Immature natural killer cell (primary cell): ENCODE data around the gene CADM4. TPM values are rescaled to one million over a fixed set of nuclear protein-coding genes. Genes with fewer than 3 reads are reported as not detected.
A peak's percentile ranks its signal among the peaks of the same experiment; 100 is the strongest.

Experiments used
- DNase-seq, 3 donors: peaks; one replicate each; pipeline ENCODE4 v3.0.0; 2022; ENCODE audit warnings: mixed read lengths in 1 of 3
- H3K27ac Mint-ChIP-seq, 6 donors: one replicate each; pipeline ENCODE4 v1.8.0; 2020; ENCODE audit warnings: mixed read lengths in 6 of 6, mild to moderate bottlenecking in 5 of 6, inconsistent platforms in 4 of 6, moderate library complexity in 3 of 6
- H3K27me3 Mint-ChIP-seq, 3 donors: one replicate each; pipeline ENCODE4 v1.8.0; 2020 to 2021; ENCODE audit warnings: low read depth in 3 of 3, mild to moderate bottlenecking in 3 of 3, mixed read lengths in 3 of 3, moderate library complexity in 3 of 3, inconsistent platforms in 1 of 3
- H3K36me3 Mint-ChIP-seq, 3 donors: one replicate each; pipeline ENCODE4 v1.8.0; 2020; ENCODE audit warnings: mixed read lengths in 3 of 3, inconsistent platforms in 2 of 3, mild to moderate bottlenecking in 2 of 3
- H3K4me1 Mint-ChIP-seq, 2 donors: one replicate each; pipeline ENCODE4 v1.8.0; 2020; ENCODE audit warnings: inconsistent platforms in 2 of 2, mild to moderate bottlenecking in 2 of 2, mixed read lengths in 2 of 2, moderate library complexity in 1 of 2
- H3K4me3 Mint-ChIP-seq, 5 donors: one replicate each; pipeline ENCODE4 v1.8.0; 2020; ENCODE audit warnings: mild to moderate bottlenecking in 5 of 5, mixed read lengths in 5 of 5, inconsistent platforms in 3 of 5, moderate library complexity in 3 of 5
- H3K9me3 Mint-ChIP-seq, 6 donors: one replicate each; pipeline ENCODE4 v1.8.0; 2020; ENCODE audit warnings: mild to moderate bottlenecking in 6 of 6, mixed read lengths in 6 of 6, inconsistent platforms in 4 of 6, moderate library complexity in 3 of 6
- polyA plus RNA-seq, 3 donors: library from polyadenylated mRNA; unstranded; fragments of 300-500 nt; fragmentation: Illumina TruSeq; gene quantifications; one replicate each; pipeline ENCODE4 v1.2.3, GENCODE V29; 2021

Gene CADM4
- polyA plus RNA-seq, 3 donors from 2014 or later = 0.10 TPM; not detected in 2

GRCh38 chr19:43620061-43621001, 19.3 kb downstream of the CADM4 start:
- Mint-ChIP-seq H3K9me3 (no peaks in the 10 kb centered on the region), H3K4me3 (peak overlapping the region; percentile 98 to 99 (median 99)), H3K27ac (peak overlapping the region; percentile 92 to 98 (median 97)), H3K4me1 (peaks cover 31 to 52% of the 10 kb centered on the region in 2 donors), H3K27me3 (peaks cover 0 to 9% (median 5%) of the 10 kb centered on the region in 3 donors), H3K36me3 (no peaks in the 10 kb centered on the region)
- no peak for DNase-seq

GRCh38 chr19:43619262-43620060, 20.2 kb downstream of the CADM4 start, which contains the start of gene ZNF428:
ZNF428 (minus strand) TSS chr19:43619629; CDS start chr19:43614304, 5,325 bp downstream.
- Mint-ChIP-seq H3K36me3 (no peaks in the 10 kb centered on the region), H3K9me3 (no peaks in the 10 kb centered on the region), H3K27me3 (peaks cover 0 to 9% (median 5%) of the 10 kb centered on the region in 3 donors), H3K4me3 (peak within 1 kb of the TSS; percentile 98 to 99 (median 99)), H3K27ac (peak within 1 kb of the TSS; percentile 92 to 98 (median 97)), H3K4me1 (peaks cover 31 to 44% of the 10 kb centered on the region in 2 donors)
- peak; percentile 88 to 90 (median 89) for DNase-seq

- DNase-seq = no peak
- Mint-ChIP-seq H3K4me1 (peaks cover 34 to 45% of the 10 kb centered on the region in 2 donors), H3K36me3 (peaks cover 0 to under 1% (median 0%) of the 10 kb centered on the region in 3 donors), H3K27ac (peak overlapping the region; percentile 92 to 96 (median 94)), H3K9me3 (no peaks in the 10 kb centered on the region), H3K27me3 (peaks cover 0 to 9% (median 5%) of the 10 kb centered on the region in 3 donors), H3K4me3 (peak overlapping the region; percentile 98 to 99 (median 99))
These were observed 20.8 kb downstream of the CADM4 start for GRCh38 chr19:43618921-43619261.

DNA sequence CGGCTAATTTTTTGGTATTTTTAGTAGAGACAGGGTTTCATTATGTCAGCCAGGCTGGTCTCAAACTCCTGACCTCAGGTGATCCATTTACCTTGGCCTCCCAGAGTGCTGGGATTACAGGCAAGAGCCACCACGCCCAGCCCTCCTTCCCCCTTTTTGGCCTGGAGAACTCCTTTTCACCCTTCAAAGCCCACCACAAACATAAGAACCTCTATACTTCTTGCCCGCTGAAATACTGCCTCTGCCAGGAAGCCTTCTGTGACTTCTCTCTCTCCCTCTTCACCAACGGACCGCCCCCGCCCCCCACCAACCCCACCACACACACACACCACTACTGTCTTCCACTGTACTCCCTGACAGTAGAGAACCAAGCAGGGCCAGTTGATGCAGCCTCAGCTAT, 22.7 kb downstream of the CADM4 start:
- H3K27me3 Mint-ChIP-seq = peaks cover 0 to 9% (median 7%) of the 10 kb centered on the region in 3 donors
- peak overlapping the region in 4 of 6 donors; percentile 10 to 55 (median 32) for H3K27ac Mint-ChIP-seq
- H3K4me1 Mint-ChIP-seq = peaks cover 39 to 54% of the 10 kb centered on the region in 2 donors
- H3K36me3 Mint-ChIP-seq = peaks cover 10 to 17% (median 10%) of the 10 kb centered on the region in 3 donors
- H3K4me3 Mint-ChIP-seq = peak overlapping the region in 1 of 5 donors; percentile 27
- no peak for DNase-seq
- H3K9me3 Mint-ChIP-seq = no peaks in the 10 kb centered on the region

GRCh38 chr19:43616306-43616705, 23.3 kb downstream of the CADM4 start:
- Mint-ChIP-seq H3K4me1 (peaks cover 39 to 54% of the 10 kb centered on the region in 2 donors), H3K4me3 (no peak overlapping the region), H3K36me3 (peaks cover 10 to 21% (median 13%) of the 10 kb centered on the region in 3 donors), H3K27me3 (peaks cover 0 to 10% (median 7%) of the 10 kb centered on the region in 3 donors), H3K9me3 (no peaks in the 10 kb centered on the region), H3K27ac (peak overlapping the region in 2 of 6 donors; percentile 31 to 32)
- DNase-seq = no peak

- Mint-ChIP-seq H3K4me3 (no peak overlapping the region), H3K36me3 (peaks cover 10 to 28% (median 17%) of the 10 kb centered on the region in 3 donors), H3K9me3 (no peaks in the 10 kb centered on the region), H3K27me3 (peaks cover 0 to 3% (median 3%) of the 10 kb centered on the region in 3 donors), H3K27ac (peak overlapping the region in 1 of 6 donors; percentile 65), H3K4me1 (peaks cover 19 to 27% of the 10 kb centered on the region in 2 donors)
- DNase-seq = no peak
These were observed 27.3 kb downstream of the CADM4 start for GRCh38 chr19:43612374-43612773.

- Mint-ChIP-seq H3K36me3 (peaks cover 10 to 33% (median 17%) of the 10 kb centered on the region in 3 donors), H3K4me3 (no peak within 1 kb of the TSS), H3K9me3 (no peaks in the 10 kb centered on the region), H3K4me1 (peaks cover 22 to 28% of the 10 kb centered on the region in 2 donors), H3K27me3 (peaks cover 0 to 3% (median 3%) of the 10 kb centered on the region in 3 donors), H3K27ac (peak within 1 kb of the TSS in 2 of 6 donors; percentile 49 to 66)
- DNase-seq = no peak
These were observed 27.9 kb downstream of the CADM4 start, which contains the start of gene SRRM5 for GRCh38 chr19:43611788-43612187. SRRM5 (plus strand) TSS chr19:43612088; CDS start chr19:43612122, 34 bp downstream.

DNA sequence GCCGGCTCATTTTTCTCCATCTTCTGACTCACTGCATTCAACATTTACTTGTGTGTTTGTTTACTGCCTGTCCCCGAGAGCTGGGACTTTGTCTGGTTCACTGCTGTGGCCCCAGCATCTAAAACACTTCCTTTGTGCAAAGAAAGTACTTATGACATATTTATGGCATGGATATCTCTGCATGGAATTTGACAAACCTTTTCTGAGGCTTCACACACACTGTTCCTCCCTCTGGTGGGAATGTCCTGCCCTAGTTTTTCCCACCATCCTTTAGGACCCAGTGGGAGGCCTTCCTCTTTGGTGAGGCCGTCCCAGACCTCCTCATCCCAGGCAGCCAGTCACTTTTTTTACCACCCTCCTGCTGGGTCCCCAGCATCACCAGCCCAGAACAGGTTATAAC, 29.2 kb downstream of the CADM4 start:
- Mint-ChIP-seq H3K4me3 (no peak overlapping the region), H3K4me1 (peaks cover 18 to 21% of the 10 kb centered on the region in 2 donors), H3K27me3 (peaks cover 0 to 3% (median 3%) of the 10 kb centered on the region in 3 donors), H3K36me3 (peaks cover 10 to 38% (median 17%) of the 10 kb centered on the region in 3 donors), H3K27ac (peak overlapping the region in 2 of 6 donors; percentile 24 to 66), H3K9me3 (no peaks in the 10 kb centered on the region)
- no peak for DNase-seq

DNA sequence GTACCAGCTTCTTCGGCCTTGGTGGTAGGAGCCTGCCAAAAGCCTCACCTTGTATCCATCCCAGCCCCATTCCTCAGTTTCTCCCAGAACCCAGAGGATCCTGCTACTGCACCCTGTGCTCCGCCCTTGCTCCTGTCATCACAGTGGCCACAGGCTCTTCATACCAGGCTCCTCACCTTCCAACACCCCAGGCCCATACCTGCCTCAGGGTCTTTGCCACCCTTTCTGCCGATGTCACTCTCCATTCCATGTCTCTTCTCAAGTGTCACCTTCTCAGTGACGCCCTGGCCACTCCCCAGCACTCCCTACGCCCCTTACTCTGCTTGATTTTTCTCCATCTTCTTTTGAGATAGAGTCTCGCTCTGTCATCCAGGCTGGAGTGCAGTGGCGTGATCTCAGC, 29.8 kb downstream of the CADM4 start:
- Mint-ChIP-seq H3K9me3 (no peaks in the 10 kb centered on the region), H3K4me3 (no peak overlapping the region), H3K4me1 (peaks cover 18 to 19% of the 10 kb centered on the region in 2 donors), H3K27ac (peak overlapping the region in 1 of 6 donors; percentile 53), H3K36me3 (peaks cover 10 to 38% (median 17%) of the 10 kb centered on the region in 3 donors), H3K27me3 (peaks cover 0 to 3% (median 3%) of the 10 kb centered on the region in 3 donors)
- DNase-seq = no peak

DNA sequence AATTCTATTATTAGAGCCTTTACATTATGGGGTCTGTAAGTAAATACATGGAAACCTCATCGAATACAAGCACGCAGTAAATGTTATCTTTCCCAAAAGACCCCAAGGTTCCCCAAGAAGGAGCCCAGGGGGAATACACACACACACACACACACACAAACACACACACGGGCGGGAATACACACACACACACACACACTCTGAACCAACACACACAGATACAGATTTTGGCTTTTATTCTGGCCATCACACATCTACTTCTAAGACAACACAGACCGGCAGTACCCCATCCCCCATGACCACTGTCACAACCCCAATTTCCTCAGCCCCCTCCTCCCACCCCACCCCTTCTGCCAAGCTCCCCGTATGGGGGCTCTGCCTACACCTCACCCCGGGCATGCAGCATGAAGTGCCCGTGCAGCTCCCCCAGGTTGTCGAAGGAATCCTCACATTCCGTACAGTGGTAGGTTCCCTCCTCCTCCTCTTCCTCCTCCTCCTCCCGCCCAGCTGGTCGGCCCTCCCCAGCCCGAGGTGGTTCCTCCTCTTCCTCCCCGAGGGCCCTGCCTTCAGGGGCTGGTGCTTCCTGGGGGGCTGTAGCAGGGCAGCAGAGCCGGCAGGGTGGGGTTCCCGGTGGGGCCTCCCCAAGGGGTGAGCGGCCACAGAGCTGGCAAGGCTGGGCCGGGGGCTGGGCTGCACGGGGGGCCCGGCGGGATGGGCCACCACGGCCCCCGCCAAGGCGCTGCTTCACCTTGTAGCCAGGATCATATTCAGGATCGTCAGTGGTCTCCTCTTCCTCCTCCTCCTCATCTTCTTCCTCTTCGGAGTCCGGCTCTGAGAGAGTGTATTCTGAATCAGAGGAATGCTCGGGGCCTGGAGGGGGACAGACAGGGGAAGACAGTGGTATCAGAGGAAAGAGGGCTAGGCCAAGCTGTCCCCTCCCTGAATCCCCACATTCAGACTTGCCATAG, 32.1 kb downstream of the CADM4 start:
- Mint-ChIP-seq H3K4me3 (no peak overlapping the region), H3K27ac (peak overlapping the region in 4 of 6 donors; percentile 34 to 76 (median 66)), H3K4me1 (peaks cover 6 to 8% of the 10 kb centered on the region in 2 donors), H3K27me3 (peaks cover 0 to 3% (median 3%) of the 10 kb centered on the region in 3 donors), H3K36me3 (peaks cover 3 to 25% (median 10%) of the 10 kb centered on the region in 3 donors), H3K9me3 (no peaks in the 10 kb centered on the region)
- no peak for DNase-seq

GRCh38 chr19:43606569-43607229, 33.0 kb downstream of the CADM4 start:
- no peak overlapping the region for H3K4me3 Mint-ChIP-seq
- peaks cover 0 to 19% (median 5%) of the 10 kb centered on the region in 3 donors for H3K36me3 Mint-ChIP-seq
- peak overlapping the region in 4 of 6 donors; percentile 11 to 34 (median 32) for H3K27ac Mint-ChIP-seq
- H3K9me3 Mint-ChIP-seq = no peaks in the 10 kb centered on the region
- peaks cover 0 to 2% (median 1%) of the 10 kb centered on the region in 3 donors for H3K27me3 Mint-ChIP-seq
- no peak for DNase-seq
- peaks cover 6% of the 10 kb centered on the region in 2 donors for H3K4me1 Mint-ChIP-seq
